HEK293 (cell line): ENCODE measurements around the gene NXT2.

Experiments used
- CTCF ChIA-PET: fragments of 350-600 bp; formaldehyde crosslinking; extraction: SDS; loops from one replicate; lab custom pipeline; 2021; ENCODE audit warnings: antibody characterized with exemption; lab: Yijun Ruan, JAX
- POLR2A ChIA-PET: fragments of 300-600 bp; formaldehyde crosslinking; extraction: SDS; loops from one replicate; lab custom pipeline; 2020; ENCODE audit warnings: antibody characterized with exemption, inconsistent platforms; lab: Yijun Ruan, JAX
- H3K27ac ChIP-seq: fragments of 200-500 bp; sonication (Bioruptor generic); 2 replicates; pipeline ENCODE4 v1.5.1; 2014; ENCODE audit warnings: low read depth, low read length, control low read depth, inconsistent platforms; ENCODE audit errors: extremely low read depth
- H3K36me3 ChIP-seq, 2 experiments: fragments of 200-500 bp in 1 of 2; sonication (Bioruptor generic) in 1 of 2; 1 replicate in 1 of 2; 2 replicates in 1 of 2; pipeline ENCODE4 v1.5.1; 2014 to 2017; ENCODE audit warnings: inconsistent platforms in 2 of 2, low read length in 2 of 2; ENCODE audit not compliant: control insufficient read depth in 2 of 2, insufficient read depth in 1 of 2
- H3K4me1 ChIP-seq: fragments of 200-500 bp; sonication (Bioruptor generic); 2 replicates; pipeline ENCODE4 v1.5.1; 2014; ENCODE audit warnings: mild to moderate bottlenecking, low read length, inconsistent platforms; ENCODE audit not compliant: control insufficient read depth, insufficient read depth
- H3K4me3 ChIP-seq: 2 replicates; pipeline ENCODE4 v1.5.1; 2011; ENCODE audit warnings: low read depth, mild to moderate bottlenecking, control low read depth, low read length, moderate library complexity
- H3K9me3 ChIP-seq: fragments of 200-500 bp; sonication (Bioruptor generic); 2 replicates; pipeline ENCODE4 v1.5.1; 2014; ENCODE audit warnings: low read depth, low read length, inconsistent platforms; ENCODE audit not compliant: control insufficient read depth, insufficient read depth
- GLIS1 ChIP-seq: fragments of 450-650 bp; formaldehyde crosslinking; IDR thresholded peaks from 2 replicates; pipeline ENCODE4 v1.5.1; 2016; ENCODE audit warnings: missing biosample characterization, missing genetic modification characterization
- GLIS2 ChIP-seq: fragments of 450-650 bp; formaldehyde crosslinking; IDR thresholded peaks from 2 replicates; pipeline ENCODE4 v1.5.1; 2016; ENCODE audit warnings: missing biosample characterization, missing genetic modification characterization
- HOXC10 ChIP-seq: sonication (generic); formaldehyde crosslinking; IDR thresholded peaks from 2 replicates; pipeline ENCODE4 v1.8.1; 2023; ENCODE audit warnings: mild to moderate bottlenecking, missing genetic modification reagents
- KLF10 ChIP-seq: fragments of 450-650 bp; IDR thresholded peaks from 2 replicates; pipeline ENCODE4 v1.5.1; 2018; ENCODE audit warnings: missing biosample characterization, mild to moderate bottlenecking, missing genetic modification characterization
- KLF16 ChIP-seq: fragments of 450-650 bp; formaldehyde crosslinking; IDR thresholded peaks from 2 replicates; pipeline ENCODE4 v1.5.1; 2017; ENCODE audit warnings: missing biosample characterization, missing genetic modification characterization
- OVOL3 ChIP-seq: fragments of 450-650 bp; formaldehyde crosslinking; IDR thresholded peaks from 2 replicates; pipeline ENCODE4 v1.5.1; 2016; ENCODE audit warnings: missing biosample characterization, missing genetic modification characterization
- PATZ1 ChIP-seq: fragments of 450-650 bp; formaldehyde crosslinking; IDR thresholded peaks from 2 replicates; pipeline ENCODE4 v1.5.1; 2016; ENCODE audit warnings: missing biosample characterization, missing genetic modification characterization
- PRDM1 ChIP-seq: fragments of 450-650 bp; formaldehyde crosslinking; IDR thresholded peaks from 2 replicates; pipeline ENCODE4; 2016; ENCODE audit warnings: missing biosample characterization, missing genetic modification characterization
- PRDM10 ChIP-seq: fragments of 450-650 bp; formaldehyde crosslinking; IDR thresholded peaks from 2 replicates; pipeline ENCODE4 v1.5.1; 2016; ENCODE audit warnings: missing biosample characterization, missing genetic modification characterization
- REPIN1 ChIP-seq: fragments of 450-650 bp; formaldehyde crosslinking; IDR thresholded peaks from 2 replicates; pipeline ENCODE4 v1.5.1; 2017; ENCODE audit warnings: missing biosample characterization, missing genetic modification characterization, low read depth
- ZNF112 ChIP-seq: fragments of 450-650 bp; formaldehyde crosslinking; IDR thresholded peaks from 2 replicates; pipeline ENCODE4 v1.5.0; 2017; ENCODE audit warnings: missing biosample characterization, missing genetic modification characterization
- ZNF16 ChIP-seq: fragments of 450-650 bp; formaldehyde crosslinking; IDR thresholded peaks from 2 replicates; pipeline ENCODE4 v1.5.1; 2016; ENCODE audit warnings: low read depth, missing biosample characterization, missing genetic modification characterization
- ZNF175 ChIP-seq: fragments of 450-650 bp; formaldehyde crosslinking; IDR thresholded peaks from 2 replicates; pipeline ENCODE4 v1.5.1; 2016; ENCODE audit warnings: missing biosample characterization, missing genetic modification characterization
- ZNF19 ChIP-seq: fragments of 450-650 bp; formaldehyde crosslinking; IDR thresholded peaks from 2 replicates; pipeline ENCODE4; 2016; ENCODE audit warnings: missing biosample characterization, missing genetic modification characterization, low read depth
- ZNF354C ChIP-seq: fragments of 450-650 bp; formaldehyde crosslinking; IDR thresholded peaks from 2 replicates; pipeline ENCODE4 v1.5.1; 2016; ENCODE audit warnings: missing biosample characterization, missing genetic modification characterization, low read depth, borderline replicate concordance
- ZNF529 ChIP-seq: fragments of 450-650 bp; formaldehyde crosslinking; IDR thresholded peaks from 2 replicates; pipeline ENCODE4 v1.5.1; 2017; ENCODE audit warnings: missing genetic modification characterization, missing biosample characterization; ENCODE audit not compliant: insufficient replicate concordance
- ZNF544 ChIP-seq: fragments of 450-650 bp; formaldehyde crosslinking; IDR thresholded peaks from 2 replicates; pipeline ENCODE4 v1.5.0; 2017; ENCODE audit warnings: missing biosample characterization, missing genetic modification characterization
- ZNF560 ChIP-seq: fragments of 450-650 bp; formaldehyde crosslinking; IDR thresholded peaks from 2 replicates; pipeline ENCODE4 v1.5.1; 2017; ENCODE audit warnings: missing biosample characterization, missing genetic modification characterization, borderline replicate concordance
- ZNF596 ChIP-seq: fragments of 450-650 bp; IDR thresholded peaks from 2 replicates; pipeline ENCODE4 v1.5.0; 2018; ENCODE audit warnings: missing biosample characterization, mild to moderate bottlenecking, missing genetic modification characterization, moderate library complexity
- ZNF654 ChIP-seq: fragments of 450-650 bp; formaldehyde crosslinking; IDR thresholded peaks from 2 replicates; pipeline ENCODE4 v1.5.1; 2016; ENCODE audit warnings: low read depth, missing biosample characterization, missing genetic modification characterization
- ZNF664 ChIP-seq: fragments of 450-650 bp; formaldehyde crosslinking; IDR thresholded peaks from 2 replicates; pipeline ENCODE4 v1.5.1; 2016; ENCODE audit warnings: missing biosample characterization, missing genetic modification characterization
- TF ChIP-seq, protein P1 (sequence below): fragments of 450-650 bp; formaldehyde crosslinking; conservative IDR thresholded peaks from 2 replicates; pipeline ENCODE4 v1.5.1; 2016; ENCODE audit warnings: low read depth, missing biosample characterization, missing genetic modification characterization

The NXT2 gene

GRCh38 chrX:109511113-109511512, 25.5 kb upstream of the NXT2 start (continued):
- TF ChIP-seq PATZ1 (tag by site-specific recombination) = no peak
- TF ChIP-seq, protein P1, sequence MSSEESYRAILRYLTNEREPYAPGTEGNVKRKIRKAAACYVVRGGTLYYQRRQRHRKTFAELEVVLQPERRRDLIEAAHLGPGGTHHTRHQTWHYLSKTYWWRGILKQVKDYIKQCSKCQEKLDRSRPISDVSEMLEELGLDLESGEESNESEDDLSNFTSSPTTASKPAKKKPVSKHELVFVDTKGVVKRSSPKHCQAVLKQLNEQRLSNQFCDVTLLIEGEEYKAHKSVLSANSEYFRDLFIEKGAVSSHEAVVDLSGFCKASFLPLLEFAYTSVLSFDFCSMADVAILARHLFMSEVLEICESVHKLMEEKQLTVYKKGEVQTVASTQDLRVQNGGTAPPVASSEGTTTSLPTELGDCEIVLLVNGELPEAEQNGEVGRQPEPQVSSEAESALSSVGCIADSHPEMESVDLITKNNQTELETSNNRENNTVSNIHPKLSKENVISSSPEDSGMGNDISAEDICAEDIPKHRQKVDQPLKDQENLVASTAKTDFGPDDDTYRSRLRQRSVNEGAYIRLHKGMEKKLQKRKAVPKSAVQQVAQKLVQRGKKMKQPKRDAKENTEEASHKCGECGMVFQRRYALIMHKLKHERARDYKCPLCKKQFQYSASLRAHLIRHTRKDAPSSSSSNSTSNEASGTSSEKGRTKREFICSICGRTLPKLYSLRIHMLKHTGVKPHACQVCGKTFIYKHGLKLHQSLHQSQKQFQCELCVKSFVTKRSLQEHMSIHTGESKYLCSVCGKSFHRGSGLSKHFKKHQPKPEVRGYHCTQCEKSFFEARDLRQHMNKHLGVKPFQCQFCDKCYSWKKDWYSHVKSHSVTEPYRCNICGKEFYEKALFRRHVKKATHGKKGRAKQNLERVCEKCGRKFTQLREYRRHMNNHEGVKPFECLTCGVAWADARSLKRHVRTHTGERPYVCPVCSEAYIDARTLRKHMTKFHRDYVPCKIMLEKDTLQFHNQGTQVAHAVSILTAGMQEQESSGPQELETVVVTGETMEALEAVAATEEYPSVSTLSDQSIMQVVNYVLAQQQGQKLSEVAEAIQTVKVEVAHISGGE (tag by site-specific recombination) = no peak
- TF ChIP-seq GLIS1 = no peak
- TF ChIP-seq OVOL3 = no peak
- no peak for TF ChIP-seq ZNF544 (tag by site-specific recombination)
- TF ChIP-seq, all 188 proteins: peak for 0

GRCh38 chrX:109519001-109519400, 17.6 kb upstream of the NXT2 start:
- Histone ChIP-seq H3K4me3 (no peak overlapping the region), H3K9me3 (no peaks in the 10 kb centered on the region), H3K36me3 (no peaks in the 10 kb centered on the region), H3K4me1 (no peaks in the 10 kb centered on the region), H3K27ac (no peak overlapping the region)
- TF ChIP-seq ZNF19 (tag by site-specific recombination) (no peak), ZNF354C (tag by site-specific recombination) (no peak), ZNF112 (tag by site-specific recombination) (no peak), GLIS2 (no peak), ZNF560 (tag by site-specific recombination) (no peak), ZNF175 (tag by site-specific recombination) (no peak), ZNF16 (no peak), KLF16 (tag by site-specific recombination) (no peak)
- CTCF ChIA-PET = no interaction called here
- POLR2A ChIA-PET = no interaction called here

DNA sequence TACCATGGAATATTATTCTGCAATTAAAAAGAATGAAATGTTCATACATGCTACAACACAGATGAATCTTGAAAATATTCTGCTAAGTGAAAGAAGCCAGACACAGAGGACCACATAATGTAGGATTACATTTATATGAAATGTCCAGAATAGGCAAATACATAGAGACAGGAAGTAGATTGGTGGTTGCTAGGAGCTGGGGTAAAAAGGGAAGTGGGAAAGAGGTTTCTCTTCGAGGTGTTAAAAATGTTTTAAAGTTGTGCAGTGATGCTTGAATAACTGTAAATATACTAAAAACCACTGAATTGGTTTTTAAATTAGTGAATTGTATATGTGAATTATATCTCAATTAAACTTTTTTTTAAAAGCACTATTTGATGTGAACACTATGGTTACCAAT, 3.6 kb upstream of the NXT2 start:
- Histone ChIP-seq H3K4me1 (no peaks in the 10 kb centered on the region), H3K4me3 (no peak overlapping the region), H3K27ac (no peak overlapping the region), H3K36me3 (no peaks in the 10 kb centered on the region), H3K9me3 (no peaks in the 10 kb centered on the region; the same call in 1 of the 2 replicates)
- TF ChIP-seq ZNF664 (tag by site-specific recombination) = peak; percentile 30; the same call in 1 of the 2 replicates
- TF ChIP-seq PRDM1 (tag by site-specific recombination) = no peak
- TF ChIP-seq HOXC10 (CRISPR knock-in tag) = no peak
- CTCF ChIA-PET = interaction anchor here (1.6 kb wide), 1 partner anchor 48 kb away, joined by 6 read pairs; no protein-coding TSS in a partner anchor
- POLR2A ChIA-PET = no interaction called here

GRCh38 chrX:109533631-109534030, 3.0 kb upstream of the NXT2 start:
- Histone ChIP-seq H3K4me3 (no peak overlapping the region), H3K36me3 (no peaks in the 10 kb centered on the region), H3K4me1 (no peaks in the 10 kb centered on the region), H3K27ac (no peak overlapping the region), H3K9me3 (no peaks in the 10 kb centered on the region)
- ChIA-PET POLR2A (no interaction called here), CTCF (interaction anchor here (1.6 kb wide), 1 partner anchor 48 kb away, joined by 6 read pairs; no protein-coding TSS in a partner anchor)
- TF ChIP-seq ZNF529 (tag by site-specific recombination) = no peak
- no peak for TF ChIP-seq ZNF654 (tag by site-specific recombination)
- TF ChIP-seq REPIN1 (tag by site-specific recombination) = no peak
- TF ChIP-seq ZNF596 (tag by site-specific recombination) = no peak
- no peak for TF ChIP-seq PRDM10 (tag by site-specific recombination)
- TF ChIP-seq KLF10 (tag by site-specific recombination) = no peak
